GM18951 (cell line): ENCODE measurements around the gene BRMS1.
"Not testable (repeated sequence)": the region's sequence is repeated elsewhere in the genome, so short reads cannot be mapped to it uniquely, and the experiment has no call there.

Source experiments
- POLR2A ChIP-seq: IDR thresholded peaks from 4 replicates; pipeline ENCODE4 v1.6.1; 2011; ENCODE audit warnings: mild to moderate bottlenecking; ENCODE audit not compliant: insufficient read length, insufficient read depth; ENCODE audit errors: extremely low read depth
- in situ Hi-C: fragments of 300-500 bp; cut with MboI; formaldehyde crosslinking; loops from one replicate; pipeline ENCODE4 v1.12.0; 2022; ENCODE audit warnings: low sequenced_read_pairs, mixed read lengths, inconsistent platforms; ENCODE audit not compliant: unreplicated experiment

BRMS1 gene

DNA sequence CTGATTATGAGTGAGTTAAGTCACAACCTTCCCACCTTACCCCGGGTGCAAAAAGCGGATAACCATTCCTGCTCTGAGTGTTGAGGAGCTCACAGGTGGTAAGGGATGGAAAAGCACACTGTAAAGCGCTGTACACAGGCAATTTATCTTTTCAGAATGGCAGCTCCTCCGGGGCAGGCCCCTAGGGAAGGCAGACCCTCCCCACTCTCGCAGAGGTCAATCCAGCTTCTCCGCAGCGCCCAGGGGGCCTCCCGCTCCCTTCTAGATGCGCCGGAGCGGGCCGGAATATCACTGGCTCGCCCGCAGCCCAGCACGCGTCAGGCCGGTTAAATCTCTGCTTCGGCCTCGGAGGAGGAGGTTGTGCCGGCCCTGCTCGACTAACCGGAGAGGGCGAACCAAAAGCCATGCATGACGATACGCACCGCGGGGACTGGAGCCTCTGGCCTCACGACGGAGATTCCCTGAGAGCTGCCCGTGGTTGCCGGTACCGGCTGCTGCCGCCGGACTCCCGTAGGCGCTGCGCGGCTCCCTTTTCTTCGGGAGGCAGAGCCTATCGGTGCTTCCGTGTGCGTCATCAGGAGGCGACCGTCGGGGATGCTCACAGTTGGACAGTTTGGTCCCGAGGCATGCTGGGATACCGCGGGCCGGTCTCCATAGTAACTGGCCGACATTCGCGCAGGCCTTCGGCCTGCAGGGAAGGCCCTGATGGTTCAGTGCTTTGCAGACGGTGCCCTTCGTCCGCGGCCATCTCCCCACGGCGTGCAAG is at the start of gene BRMS1:
BRMS1 (minus strand) TSS at position 555 of the 766 bp plus-strand sequence. CDS start 2,870 bp downstream, outside the sequence.
- TF ChIP-seq POLR2A, result peak; percentile 97
- in situ Hi-C loops, result no loop called here

GRCh38 chr11:66393954-66394353 is 49.0 kb upstream of the BRMS1 start:
- in situ Hi-C loops, result no loop called here
- TF ChIP-seq POLR2A, result no peak

- no peak for TF ChIP-seq POLR2A
- in situ Hi-C loops, result no loop called here
Observed at GRCh38 chr11:66391322-66391721, 46.4 kb upstream of the BRMS1 start.

DNA sequence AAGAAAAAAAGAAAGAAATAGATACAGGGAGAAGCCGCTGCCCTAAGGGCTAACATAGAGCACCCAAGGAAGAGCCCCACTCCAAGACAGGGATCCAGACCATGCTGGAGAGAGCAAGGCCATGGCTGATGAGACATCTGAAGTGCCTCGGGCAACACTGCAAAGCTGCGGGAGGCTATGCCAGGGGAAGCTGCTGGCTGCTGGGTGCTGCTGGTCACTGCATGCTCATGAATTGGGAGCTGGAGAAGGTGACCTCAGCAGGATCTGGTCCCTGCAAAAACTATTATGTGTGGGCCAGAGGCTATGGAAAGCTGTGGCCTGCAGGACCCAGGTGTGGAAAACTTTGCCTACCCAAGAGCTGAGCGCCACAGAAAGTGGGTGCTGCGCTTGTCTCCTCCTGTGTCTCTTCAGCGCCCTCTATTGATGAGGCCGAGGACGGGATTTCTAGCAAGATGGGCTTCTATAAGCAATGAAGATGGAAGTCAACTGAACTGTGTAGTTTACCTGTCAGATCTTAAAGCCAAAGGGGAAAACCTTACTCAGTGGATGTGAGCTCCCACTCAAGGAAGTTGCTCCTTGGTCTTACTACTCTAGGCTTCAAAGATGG is 44.0 kb upstream of the BRMS1 start:
- TF ChIP-seq POLR2A, result no peak
- in situ Hi-C loops, result no loop called here

DNA sequence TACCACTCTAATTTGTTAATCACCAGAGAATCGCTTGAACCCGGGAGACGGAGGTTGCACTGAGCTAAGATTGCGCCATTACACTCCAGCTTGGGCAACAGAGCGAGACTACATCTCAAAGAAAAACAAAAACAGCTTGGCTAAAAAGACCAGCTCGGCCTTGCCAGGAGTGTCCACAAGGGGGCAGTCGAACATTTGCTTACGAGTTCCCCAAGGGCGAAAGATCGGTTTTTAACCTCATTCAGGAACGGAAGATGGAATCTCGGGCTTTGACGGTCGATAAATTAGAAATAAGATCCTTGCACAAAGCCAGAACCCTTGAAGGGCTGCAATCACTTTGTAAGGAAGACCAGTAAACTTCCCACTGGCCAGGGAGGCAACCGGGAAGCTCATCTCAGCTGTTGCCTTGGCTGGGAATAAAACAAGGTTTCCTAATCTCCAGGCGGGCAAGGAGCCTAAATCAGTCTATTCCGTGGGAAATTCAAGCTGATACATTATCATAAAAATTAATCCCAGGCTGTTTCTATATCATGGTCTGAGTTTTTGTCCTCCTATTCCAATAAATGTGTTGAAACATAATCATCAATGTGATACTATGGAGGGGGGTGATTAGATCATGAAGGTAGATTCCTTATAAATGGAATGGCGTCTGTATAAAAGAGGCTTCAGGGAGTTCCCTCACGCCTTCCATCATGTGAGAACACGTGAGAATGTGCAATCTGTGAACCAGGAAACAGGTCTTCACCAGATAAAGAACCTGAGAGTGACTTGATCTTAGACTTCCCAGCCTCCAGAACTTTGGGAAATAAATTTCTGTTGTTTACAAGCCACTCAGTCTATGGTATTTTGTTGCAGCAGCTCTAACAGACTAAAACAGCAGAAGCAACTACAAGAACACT is 41.5 kb upstream of the BRMS1 start:
- in situ Hi-C loops, result no loop called here
- no peak for TF ChIP-seq POLR2A

- in situ Hi-C loops, result not testable (repeated sequence)
Observed at GRCh38 chr11:66384316-66384715, 39.4 kb upstream of the BRMS1 start.

DNA sequence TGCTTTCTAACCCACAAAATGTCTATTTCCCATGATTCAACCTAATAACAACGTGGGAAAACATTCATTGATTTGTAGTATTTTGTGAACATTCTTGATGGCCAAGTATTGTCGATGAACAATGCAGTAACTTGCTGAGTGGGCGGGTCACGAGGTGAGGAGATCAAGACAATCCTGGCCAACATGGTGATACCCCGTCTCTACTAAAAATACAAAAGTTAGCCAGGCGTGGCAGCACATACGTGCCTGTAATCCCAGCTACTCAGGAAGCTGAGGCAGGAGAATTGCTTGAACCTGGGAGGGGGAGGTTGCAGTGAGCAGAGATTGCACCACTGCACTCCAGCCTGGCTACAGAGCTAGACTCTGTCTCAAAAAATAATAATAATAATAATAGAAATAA is 35.4 kb upstream of the BRMS1 start:
- in situ Hi-C loops, result not testable (repeated sequence)

GRCh38 chr11:66373690-66374287 is 28.9 kb upstream of the BRMS1 start:
- in situ Hi-C loops, result not testable (repeated sequence)

DNA sequence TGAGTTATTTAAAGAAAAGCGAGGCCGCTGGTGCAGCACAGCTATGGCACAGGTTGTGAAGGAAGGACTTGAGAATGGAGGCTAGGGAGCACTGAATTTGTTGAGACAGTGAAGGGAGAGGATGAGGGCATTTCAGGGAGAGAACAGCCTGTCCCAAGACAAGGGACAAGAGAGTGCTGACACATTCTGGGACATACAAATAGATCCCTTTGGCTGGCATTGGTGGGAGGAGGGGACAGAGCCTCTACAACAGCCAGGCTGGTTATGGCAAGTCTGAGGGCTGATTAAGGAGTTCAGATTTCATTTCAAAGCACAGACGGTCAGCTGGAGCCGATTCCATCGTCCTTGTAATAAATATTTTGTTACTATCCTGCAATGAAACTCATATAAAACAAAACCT is 28.4 kb upstream of the BRMS1 start:
- TF ChIP-seq POLR2A, result no peak
- in situ Hi-C loops, result no loop called here

DNA sequence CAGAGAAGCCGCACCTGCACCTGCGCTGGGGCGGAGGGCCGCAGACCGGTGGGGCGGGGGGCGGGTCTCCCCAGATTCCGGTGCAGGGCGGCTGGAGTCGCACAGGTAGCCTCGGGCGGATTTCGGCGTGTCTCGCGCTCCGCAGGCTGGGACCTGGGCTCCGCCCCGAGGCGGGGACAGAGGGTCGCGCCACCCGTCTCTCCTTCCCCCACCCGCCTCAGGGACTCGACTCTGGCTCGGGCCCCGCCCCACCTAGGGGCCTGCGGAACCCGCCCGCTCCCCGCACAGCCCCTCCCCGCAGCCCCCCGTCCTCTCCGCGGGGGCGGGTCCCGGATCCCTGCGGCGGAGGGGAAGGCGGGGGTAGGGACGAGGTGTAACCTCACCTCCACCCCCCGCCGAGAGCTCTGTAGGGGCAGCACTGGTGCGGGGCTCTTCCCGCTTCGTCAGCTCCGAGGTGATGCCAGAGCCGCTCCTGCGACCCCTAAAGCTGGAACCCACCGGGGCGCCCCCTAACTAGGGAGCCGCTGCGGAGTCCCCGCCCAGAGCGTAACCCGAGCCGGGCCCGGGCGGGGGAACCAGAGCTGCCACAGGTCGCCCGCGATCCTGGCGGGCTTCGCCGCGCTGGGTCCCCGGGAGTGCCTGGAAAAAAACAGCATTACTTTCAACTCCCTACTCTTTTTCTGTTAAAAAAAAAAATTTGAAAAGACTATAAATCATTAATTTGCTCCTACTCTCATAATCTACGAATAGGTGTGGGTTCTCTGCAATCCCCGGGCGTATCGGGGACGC is 26.9 kb upstream of the BRMS1 start, which contains the start of gene SLC29A2:
SLC29A2 (minus strand) TSS at position 134 of the 789 bp plus-strand sequence. CDS start 169 bp downstream, outside the sequence.
- no peak for TF ChIP-seq POLR2A
- in situ Hi-C loops, result no loop called here

- TF ChIP-seq POLR2A, result no peak
- in situ Hi-C loops, result no loop called here
Observed at GRCh38 chr11:66369073-66369894, 24.4 kb upstream of the BRMS1 start.

- in situ Hi-C loops, result no loop called here
- no peak for TF ChIP-seq POLR2A
Observed at GRCh38 chr11:66368484-66368883, 23.6 kb upstream of the BRMS1 start.
